Measurements from ENCODE around the gene PIMREG. TPM values are rescaled to one million over a fixed set of nuclear protein-coding genes. Genes with fewer than 3 reads are reported as not detected.
A peak's percentile ranks its signal among the peaks of the same experiment; 100 is the strongest.

Gene PIMREG
- total RNA-seq, 1 donor from 2014 or later, result 9.1 TPM

DNA sequence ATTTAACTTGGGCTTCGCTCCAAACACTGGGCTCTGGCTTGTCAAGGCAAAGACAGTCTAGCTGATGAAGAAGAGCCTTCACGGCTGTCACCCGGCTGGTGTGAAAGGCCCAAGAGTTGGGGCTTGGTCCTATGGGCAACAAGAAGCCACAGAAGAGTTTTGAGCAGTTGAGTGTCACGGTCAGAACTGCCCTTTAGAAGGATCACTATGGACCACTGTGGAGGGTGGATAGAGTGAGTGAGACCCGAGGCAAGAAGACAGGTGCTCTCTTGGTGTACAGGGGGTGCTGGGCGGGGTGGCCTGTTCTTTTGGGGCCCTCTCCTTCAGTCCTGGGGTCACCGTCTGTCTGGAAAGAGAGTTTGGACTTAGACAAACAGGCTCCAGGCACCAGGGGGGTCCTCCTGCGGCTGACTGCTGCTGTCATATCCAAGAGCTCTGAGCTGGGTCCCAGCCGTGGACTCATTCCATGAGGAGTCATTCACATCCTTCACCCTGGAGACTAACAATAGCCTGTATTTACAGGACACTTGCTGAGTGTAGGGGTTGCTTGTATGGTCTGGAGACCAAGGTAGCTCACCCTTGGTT, 2.4 kb downstream of the PIMREG start:
- Mint-ChIP-seq H3K4me3 (ENCODE audit: unreplicated experiment) (no peak overlapping the region), H3K4me1 (ENCODE audit: unreplicated experiment) (peaks cover 28% of the 10 kb centered on the region), H3K27me3 (ENCODE audit: unreplicated experiment) (peaks cover 4% of the 10 kb centered on the region), H3K27ac (ENCODE audit: unreplicated experiment) (no peak overlapping the region), H3K36me3 (ENCODE audit: low read depth, unreplicated experiment) (peaks cover 3% of the 10 kb centered on the region), H3K9me3 (ENCODE audit: unreplicated experiment) (no peaks in the 10 kb centered on the region)
- TF ChIP-seq, protein P1, sequence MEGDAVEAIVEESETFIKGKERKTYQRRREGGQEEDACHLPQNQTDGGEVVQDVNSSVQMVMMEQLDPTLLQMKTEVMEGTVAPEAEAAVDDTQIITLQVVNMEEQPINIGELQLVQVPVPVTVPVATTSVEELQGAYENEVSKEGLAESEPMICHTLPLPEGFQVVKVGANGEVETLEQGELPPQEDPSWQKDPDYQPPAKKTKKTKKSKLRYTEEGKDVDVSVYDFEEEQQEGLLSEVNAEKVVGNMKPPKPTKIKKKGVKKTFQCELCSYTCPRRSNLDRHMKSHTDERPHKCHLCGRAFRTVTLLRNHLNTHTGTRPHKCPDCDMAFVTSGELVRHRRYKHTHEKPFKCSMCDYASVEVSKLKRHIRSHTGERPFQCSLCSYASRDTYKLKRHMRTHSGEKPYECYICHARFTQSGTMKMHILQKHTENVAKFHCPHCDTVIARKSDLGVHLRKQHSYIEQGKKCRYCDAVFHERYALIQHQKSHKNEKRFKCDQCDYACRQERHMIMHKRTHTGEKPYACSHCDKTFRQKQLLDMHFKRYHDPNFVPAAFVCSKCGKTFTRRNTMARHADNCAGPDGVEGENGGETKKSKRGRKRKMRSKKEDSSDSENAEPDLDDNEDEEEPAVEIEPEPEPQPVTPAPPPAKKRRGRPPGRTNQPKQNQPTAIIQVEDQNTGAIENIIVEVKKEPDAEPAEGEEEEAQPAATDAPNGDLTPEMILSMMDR (IDR thresholded peaks at IDR 0.05; ENCODE audit: unreplicated experiment), result no peak
- DNase-seq (ENCODE audit: low spot score), result no peak

DNA sequence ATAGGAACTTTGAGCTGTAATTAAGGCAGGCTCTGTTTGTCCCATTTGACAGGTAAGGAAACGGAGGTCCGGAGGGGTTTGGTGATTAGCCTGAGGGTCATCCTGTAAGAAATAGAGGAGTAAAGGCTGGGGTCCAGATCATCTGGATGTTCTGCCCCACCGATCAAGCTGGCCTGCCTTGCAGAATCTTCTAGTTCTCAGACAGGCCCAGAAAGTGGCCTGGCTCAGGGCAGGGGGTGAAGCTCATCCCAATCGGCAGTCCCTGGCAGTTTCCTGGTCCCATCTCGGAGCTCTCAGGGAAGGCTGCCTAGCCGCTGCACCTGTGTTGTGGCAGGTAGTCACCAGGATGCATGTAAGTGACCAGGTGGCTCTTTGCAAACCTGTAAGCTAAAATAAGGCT, 4.2 kb downstream of the PIMREG start:
- no peak for DNase-seq (ENCODE audit: low spot score)
- no peak overlapping the region for H3K27ac Mint-ChIP-seq (ENCODE audit: unreplicated experiment)
- TF ChIP-seq, protein P1 (IDR thresholded peaks at IDR 0.05; ENCODE audit: unreplicated experiment), result no peak
- peaks cover 4% of the 10 kb centered on the region for H3K27me3 Mint-ChIP-seq (ENCODE audit: unreplicated experiment)
- no peak overlapping the region for H3K4me3 Mint-ChIP-seq (ENCODE audit: unreplicated experiment)
- no peaks in the 10 kb centered on the region for H3K9me3 Mint-ChIP-seq (ENCODE audit: unreplicated experiment)
- peaks cover 41% of the 10 kb centered on the region for H3K4me1 Mint-ChIP-seq (ENCODE audit: unreplicated experiment)
- H3K36me3 Mint-ChIP-seq (ENCODE audit: low read depth, unreplicated experiment), result no peaks in the 10 kb centered on the region

DNA sequence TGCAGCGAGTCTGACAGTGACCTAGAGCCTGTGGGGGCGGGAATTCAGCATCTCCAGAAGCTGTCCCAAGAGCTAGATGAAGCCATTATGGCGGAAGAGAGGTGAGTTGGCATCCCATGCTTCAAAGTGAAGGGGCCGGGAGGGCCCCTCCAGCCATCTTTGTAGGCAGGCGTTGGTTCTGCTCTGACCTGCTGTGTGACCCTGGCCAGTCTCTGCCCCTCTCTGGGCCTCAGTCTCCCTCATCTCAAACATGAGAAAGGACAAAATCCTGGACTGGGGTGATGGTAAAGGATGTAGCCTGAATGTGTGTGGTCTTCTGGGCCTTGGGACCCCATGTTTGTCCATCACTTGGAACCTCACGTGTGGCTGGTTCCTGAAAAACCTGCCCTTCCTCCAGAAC, 5.1 kb downstream of the PIMREG start:
- peaks cover 4% of the 10 kb centered on the region for H3K27me3 Mint-ChIP-seq (ENCODE audit: unreplicated experiment)
- DNase-seq (ENCODE audit: low spot score), result no peak
- H3K4me1 Mint-ChIP-seq (ENCODE audit: unreplicated experiment), result peaks cover 43% of the 10 kb centered on the region
- H3K27ac Mint-ChIP-seq (ENCODE audit: unreplicated experiment), result no peak overlapping the region
- no peaks in the 10 kb centered on the region for H3K9me3 Mint-ChIP-seq (ENCODE audit: unreplicated experiment)
- H3K4me3 Mint-ChIP-seq (ENCODE audit: unreplicated experiment), result no peak overlapping the region
- TF ChIP-seq, protein P1 (IDR thresholded peaks at IDR 0.05; ENCODE audit: unreplicated experiment), result no peak
- H3K36me3 Mint-ChIP-seq (ENCODE audit: low read depth, unreplicated experiment), result no peaks in the 10 kb centered on the region

DNA sequence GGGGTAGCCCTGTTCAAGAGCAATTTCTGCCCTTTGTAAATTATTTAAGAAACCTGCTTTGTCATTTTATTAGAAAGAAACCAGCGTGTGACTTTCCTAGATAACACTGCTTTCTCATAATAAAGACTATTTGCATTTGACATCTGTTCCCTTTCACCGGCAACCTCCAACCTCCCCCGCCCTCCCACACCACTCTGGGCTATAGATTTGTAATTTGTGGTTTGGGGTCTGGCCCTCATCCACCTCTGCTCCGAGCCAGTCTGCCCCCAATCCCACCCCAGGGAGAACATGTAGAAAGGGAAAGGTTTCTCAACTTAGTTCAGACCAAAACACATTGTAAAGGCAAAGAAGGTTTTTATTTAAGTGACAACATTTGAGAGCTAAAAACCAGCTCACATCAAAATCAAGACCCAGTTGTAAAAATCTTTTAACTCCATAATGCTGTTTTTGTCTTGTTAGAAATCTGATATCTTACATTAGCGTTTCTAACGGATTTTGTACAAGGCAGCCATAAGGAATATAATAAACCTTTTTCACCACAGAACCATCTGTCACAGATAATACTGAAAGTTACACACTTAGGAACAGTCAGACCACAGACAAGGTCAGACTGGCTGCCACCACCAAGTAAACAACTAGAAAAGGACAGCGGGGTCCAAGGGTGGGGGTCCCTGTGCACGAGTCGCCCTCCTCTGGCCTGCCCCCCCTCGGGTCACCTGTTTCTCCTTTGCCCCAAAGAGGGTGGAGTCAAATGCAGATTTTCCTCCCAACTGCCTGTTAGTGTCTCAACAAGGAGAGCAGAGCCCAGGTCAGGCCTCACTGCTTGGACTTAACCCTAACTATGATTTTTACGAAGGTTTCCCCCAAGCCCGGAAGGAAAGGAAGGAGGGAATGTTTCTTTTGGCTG, 6.9 kb downstream of the PIMREG start:
- no peaks in the 10 kb centered on the region for H3K36me3 Mint-ChIP-seq (ENCODE audit: low read depth, unreplicated experiment)
- peaks cover 4% of the 10 kb centered on the region for H3K27me3 Mint-ChIP-seq (ENCODE audit: unreplicated experiment)
- DNase-seq (ENCODE audit: low spot score), result no peak
- no peaks in the 10 kb centered on the region for H3K9me3 Mint-ChIP-seq (ENCODE audit: unreplicated experiment)
- H3K4me3 Mint-ChIP-seq (ENCODE audit: unreplicated experiment), result peak overlapping the region; percentile 26
- peaks cover 31% of the 10 kb centered on the region for H3K4me1 Mint-ChIP-seq (ENCODE audit: unreplicated experiment)
- peak overlapping the region; percentile 16 for H3K27ac Mint-ChIP-seq (ENCODE audit: unreplicated experiment)
- TF ChIP-seq, protein P1 (IDR thresholded peaks at IDR 0.05; ENCODE audit: unreplicated experiment), result no peak

Data from endothelial cell (in vitro differentiated cells).